ENCODE results near the gene GPR157. TPM values are rescaled to one million over a fixed set of nuclear protein-coding genes. Genes with fewer than 3 reads are reported as not detected.

GPR157 gene
- total RNA-seq, 1 experiment from 2014 or later: 4.7 TPM

DNA sequence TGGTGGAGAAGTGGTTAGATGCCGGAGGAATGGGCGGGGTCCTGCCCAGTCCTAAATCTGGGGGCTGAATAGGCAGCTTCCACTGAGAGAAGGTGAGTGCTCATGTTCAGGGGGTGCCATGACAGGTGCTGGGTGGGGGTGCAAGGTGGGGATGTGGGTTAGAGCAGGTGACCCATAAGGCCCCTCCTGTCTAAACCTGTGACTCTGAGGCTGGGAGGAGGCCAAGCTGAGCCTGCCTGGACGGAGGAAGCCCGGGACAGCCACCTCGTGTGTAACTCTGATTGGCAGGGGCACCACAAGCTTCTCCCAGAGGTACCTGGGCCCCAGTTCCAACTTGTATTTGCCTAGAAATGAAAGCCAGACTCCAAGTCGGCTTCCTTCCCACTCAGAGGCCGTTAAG, 10.7 kb downstream of the GPR157 start:
- no peak for DNase-seq (ENCODE audit: low read depth)

DNA sequence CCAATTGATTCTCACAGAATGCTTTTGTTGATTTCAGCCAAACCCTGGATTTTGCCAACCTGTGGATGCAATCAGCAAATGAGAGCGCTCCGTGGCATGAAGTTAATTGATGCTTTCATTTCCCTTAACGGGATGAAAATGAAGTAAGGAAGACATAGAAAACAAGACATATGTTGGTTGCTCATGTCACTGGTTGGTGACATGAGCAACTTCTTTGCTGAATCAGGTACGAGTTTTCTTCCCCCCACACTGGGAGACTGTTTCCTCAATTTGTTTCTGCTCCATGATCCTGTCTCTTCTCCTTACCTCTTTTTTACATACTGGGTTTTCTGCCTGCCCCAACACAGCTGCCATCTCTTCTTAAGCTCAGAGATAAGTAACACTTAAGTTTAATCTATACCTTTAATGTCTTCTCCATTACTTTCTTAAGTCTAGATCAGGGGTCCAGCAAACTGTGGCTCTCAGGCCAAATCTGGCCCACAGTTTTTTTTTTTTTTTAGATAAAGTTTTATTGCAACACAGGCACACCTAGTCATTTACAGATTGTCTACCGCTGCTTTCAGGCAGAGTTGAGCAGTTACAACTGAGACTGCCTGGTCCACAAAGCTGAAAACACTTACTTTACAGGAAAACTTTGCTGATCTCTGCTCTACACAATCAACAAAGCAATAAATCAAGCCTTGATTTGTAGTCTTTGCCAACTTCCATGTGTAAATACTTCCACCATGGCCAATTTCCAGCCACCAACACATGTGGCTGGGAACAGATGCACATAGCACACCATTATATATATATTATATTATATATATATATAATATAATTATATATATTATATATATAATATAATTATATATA, 13.3 kb downstream of the GPR157 start:
- no peak for DNase-seq (ENCODE audit: low read depth)

DNA sequence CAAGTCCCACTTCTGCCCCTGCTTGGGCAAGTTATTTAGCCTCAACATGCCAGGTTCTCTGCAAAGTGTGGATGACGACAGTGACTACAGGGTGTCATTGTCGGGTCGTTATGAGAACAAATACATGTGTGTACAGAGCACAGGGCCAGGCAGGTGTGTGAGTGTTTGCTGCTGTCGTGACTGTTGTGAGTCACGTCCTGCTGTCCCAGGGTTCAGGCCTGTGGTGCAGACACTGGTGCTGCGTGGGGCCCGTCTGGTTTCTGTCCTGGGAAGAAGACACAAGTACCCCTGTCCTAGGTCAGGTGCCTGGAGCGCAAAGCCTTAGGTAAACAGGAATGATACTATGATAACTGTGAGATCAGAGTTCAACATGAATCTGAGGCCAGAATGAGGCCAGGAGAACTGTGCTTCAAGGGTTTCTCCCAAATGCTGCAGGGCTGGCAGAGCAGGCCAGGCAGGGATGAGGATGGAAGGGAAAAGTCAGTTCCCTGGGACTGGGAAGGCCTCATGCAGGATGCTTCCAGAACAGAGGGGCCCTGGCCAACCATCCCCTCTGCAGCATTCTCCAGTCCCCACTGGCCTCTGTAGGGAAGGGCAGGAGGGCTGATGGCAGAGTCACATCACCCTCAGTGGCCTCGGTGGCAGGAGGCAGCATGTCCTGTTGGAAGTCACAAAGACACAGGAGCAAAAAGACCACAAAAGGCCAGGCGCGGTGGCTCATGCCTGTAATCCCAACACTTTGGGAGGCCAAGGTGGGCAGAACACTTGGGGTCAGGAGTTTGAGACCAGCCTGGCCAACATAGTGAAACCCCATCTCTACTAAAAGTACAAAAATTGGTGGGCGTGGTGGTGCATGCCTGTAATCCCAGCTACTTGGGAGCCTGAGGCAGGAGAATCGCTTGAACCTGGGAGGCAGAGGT, 15.7 kb downstream of the GPR157 start:
- DNase-seq (ENCODE audit: low read depth): no peak

DNA sequence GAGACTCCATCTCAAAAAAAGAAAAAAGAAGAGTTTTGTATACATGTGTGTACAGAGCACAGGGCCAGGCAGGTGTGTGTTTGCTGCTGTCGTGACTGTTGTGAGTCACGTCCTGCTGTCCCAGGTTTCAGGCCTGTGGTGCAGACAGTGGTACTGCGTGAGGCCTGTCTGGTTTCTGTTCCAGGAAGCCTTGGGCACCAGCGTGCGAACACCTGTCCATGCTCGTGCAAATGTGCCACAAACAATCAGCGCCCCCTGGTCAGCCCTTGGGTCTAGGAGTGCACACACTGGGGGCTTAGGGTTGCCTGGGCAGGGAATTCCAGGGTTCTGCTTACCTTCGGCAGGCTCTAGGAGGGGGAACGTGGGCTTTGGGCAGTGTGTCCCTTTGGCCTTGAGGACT, 16.9 kb downstream of the GPR157 start:
- no peak for DNase-seq (ENCODE audit: low read depth)

DNA sequence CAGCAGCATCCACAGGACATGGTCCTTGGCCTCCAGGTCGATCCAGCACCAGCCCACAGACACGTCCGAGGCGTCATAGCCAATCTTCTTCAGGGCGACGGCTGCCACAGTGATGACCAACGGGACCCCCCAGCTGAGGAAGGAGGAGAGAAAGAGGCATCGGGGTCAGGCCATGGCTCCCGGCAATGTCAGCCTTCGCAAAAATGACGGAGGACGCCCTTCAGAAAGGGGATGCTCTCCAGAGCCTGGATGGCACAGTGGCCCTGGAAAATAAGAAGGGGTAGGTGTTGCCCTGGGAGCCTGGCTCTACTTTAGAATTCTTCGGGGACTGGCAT, 17.6 kb downstream of the GPR157 start:
- no peak for DNase-seq (ENCODE audit: low read depth)

DNA sequence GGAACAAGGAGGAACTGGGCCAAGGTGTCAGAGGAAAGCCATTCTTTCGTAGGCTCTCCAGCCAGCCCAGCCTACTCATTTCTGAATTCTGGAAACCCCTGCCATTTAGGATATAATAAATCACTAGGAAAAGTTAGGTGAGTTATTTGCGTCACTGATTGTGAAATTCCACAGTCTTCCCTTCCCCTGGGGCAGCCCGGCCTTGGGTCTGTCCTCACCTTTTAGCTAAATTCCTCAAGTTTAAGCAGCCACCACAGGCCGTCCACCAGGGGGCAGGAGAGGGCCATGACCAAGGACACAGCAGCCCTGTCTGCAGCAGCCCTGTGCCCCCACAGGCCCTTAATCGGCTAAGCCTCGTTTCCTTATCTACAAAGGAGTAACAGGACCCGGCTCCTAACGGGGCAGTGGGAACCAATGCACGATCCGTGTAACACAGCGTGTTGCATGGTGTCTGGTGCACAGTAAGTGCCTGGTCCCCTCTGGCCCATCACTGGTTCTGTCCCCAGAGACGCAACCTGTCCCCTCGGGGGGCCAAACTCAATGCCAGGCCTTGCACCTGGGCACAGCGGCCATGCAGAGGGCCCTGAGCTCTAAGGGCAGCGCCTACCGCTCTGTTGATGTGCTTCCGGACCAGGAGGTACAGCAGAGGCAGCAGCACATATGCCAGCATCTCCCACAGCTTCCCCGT, 18.1 kb downstream of the GPR157 start:
- peak; percentile 81 for DNase-seq (ENCODE audit: low read depth)

DNA sequence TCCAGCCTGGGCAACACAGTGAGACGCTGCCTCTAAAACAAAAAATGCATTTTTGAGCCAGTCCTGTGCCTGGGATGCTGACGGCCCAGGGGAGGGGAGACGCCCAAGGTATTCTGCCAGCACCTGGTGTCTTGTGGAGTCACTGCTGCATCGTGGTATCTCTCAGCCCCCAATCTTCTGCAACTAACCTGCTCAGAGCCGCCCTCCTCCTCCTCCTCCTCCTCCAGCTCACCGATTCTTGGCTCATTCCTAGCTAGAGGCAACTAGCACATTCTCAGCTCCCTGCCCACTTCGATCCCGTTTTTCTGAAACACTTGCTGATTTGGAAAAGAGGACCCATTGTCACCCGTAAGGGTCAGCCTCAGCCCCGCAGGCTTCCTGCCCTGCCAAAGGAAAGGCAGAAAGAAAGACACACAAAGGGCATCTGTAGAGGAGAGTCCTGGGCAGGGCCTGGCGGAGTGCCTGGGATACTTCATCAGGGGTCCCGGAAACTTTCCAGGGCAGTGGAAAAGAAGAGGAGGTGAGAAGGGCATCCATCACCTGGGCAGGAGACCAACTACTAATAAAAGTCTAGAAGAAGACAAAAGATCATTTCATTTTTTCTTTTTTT, 20.7 kb downstream of the GPR157 start:
- no peak for DNase-seq (ENCODE audit: low read depth)

DNA sequence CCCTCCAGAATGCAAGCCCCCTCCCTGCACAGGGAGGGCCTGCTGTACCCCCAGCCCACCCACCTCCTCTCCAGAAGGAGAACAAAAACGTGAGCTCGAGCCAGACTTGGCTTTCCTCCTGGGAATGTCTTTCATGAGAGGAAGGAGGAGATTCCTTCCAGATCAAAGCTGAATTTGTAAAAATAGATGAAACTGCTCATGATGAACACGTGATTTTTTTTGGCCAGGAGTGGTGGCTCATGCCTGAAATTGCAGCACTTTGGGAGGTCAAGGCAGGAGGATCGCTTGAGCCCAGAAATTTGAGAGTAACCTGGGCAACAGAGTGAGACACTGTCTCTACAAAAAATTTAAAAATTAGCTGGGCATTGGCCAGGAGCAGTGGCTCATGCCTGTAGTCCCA, 21.8 kb downstream of the GPR157 start:
- no peak for DNase-seq (ENCODE audit: low read depth)

DNA sequence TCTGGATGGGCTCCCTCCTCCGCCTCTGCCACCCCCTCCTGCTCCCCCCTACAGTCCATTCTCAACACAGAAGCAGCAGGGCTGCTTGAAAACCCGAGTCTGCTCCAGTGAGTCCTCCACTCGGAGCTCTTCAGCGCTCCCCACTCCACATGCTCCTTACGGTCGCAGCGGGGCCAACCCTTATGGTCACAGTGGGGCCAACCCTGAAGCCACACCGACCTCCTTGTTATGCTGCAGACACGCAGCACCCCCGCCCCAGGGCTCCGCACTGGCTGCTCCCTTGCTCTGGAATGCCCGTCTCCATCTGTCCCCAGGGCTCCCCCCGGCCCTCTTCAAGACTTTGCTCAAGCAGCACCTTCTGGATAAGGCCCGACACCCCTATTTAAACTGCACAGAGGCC, 22.6 kb downstream of the GPR157 start:
- no peak for DNase-seq (ENCODE audit: low read depth)

DNA sequence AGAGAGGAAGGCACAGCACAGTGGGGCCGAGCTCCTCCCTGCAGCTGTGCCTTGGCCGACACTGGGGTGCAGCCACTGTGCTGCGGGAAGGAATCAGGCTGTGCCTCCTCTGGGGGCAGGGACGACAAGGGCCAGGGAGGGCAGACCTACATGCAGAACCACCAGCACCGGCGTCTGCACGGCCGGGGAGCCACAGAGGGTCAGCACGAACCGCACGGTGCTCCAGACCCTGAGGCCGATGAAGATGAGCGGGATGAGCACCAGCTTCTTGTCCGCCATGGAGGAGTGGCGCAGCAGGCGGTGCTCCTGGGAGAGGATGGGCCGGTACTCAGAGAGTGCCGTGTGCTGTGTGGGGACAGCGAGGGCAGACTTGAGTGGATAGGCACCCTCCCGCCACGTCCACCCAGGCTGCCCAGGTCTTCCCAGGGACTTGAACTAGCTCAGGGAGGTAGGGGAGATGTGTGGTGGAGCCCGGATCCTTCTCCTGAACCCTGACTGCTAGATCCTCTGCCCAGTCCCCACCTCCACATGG, 23.5 kb downstream of the GPR157 start:
- no peak for DNase-seq (ENCODE audit: low read depth)

DNA sequence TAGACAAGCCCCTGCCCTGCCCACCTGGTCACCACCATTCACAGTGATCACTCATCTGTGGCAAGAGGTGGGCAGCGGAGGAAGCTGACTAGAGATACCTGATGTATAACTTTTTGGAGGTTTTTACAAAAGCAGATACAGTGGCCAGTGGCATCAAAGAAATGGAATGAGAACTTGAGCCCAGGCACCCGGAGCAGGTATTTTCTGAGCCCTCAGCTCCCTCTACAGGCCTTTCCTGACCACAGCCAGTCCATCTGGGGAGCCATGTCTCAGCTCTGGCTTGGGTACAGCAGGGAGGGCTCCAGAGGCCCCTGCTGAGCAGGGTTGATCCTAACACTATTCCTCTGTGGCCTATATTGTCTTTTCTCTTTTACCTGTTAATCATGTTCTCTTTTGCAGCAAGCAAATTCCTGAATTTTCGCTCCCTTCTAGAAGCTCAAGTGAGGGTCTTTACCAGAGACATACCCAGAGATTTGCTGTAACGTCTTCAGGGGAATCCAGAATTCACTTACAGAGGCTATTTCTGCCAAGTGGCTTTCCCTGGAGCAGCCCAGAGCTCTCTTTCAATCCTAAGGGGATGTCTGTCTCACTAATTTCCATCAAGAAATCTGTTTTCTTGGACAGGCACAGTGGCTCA, 27.3 kb downstream of the GPR157 start:
- peak; percentile 72 for DNase-seq (ENCODE audit: low read depth)

DNA sequence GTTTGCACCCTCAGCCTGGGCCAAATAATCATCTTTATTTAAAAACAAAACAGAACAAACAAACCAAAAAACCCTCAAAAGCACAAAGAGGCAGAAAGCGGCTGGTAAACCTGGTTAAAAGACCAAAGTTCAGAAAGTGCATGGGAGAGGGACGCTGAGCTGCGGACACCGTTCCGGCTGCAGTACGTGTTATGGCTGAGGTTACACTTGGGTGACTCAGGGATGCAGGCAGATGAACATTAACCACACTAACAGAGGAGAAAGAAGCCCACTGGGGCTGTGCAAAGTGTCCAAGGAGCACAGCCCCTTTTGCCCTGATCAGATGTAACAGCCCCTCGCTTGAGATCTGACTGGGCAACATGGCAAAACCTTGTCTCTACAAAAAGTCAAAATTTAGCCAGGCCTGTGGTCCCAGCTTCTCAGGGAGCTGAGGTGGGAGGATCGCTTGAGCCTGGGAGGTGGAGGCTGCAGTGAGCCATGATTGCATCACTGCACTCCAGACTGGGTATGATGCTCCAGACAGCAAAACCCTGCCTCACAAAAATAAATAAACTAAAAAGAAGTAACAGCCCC, 28.3 kb downstream of the GPR157 start:
- DNase-seq (ENCODE audit: low read depth): peak; percentile 77

DNA sequence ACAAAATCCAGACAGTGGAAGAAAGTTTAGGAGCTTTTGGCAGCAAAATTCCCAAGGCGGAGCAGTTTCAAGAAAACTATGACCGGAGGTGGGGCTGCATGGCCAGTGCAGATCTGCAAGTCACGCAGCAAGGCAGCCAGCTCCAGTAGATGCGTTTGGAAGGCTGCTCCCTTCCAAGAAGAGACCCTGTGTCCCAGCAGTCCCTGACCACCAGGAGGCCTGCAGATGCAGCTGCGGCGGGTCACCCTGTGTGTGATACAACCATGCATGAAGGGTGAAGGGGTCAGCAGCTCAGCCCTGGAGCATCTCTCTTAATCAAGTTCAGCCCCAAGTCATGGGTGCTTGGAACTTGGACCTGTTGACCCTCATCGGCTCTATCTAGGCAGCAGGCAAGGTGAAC, 29.3 kb downstream of the GPR157 start:
- DNase-seq (ENCODE audit: low read depth): no peak

DNA sequence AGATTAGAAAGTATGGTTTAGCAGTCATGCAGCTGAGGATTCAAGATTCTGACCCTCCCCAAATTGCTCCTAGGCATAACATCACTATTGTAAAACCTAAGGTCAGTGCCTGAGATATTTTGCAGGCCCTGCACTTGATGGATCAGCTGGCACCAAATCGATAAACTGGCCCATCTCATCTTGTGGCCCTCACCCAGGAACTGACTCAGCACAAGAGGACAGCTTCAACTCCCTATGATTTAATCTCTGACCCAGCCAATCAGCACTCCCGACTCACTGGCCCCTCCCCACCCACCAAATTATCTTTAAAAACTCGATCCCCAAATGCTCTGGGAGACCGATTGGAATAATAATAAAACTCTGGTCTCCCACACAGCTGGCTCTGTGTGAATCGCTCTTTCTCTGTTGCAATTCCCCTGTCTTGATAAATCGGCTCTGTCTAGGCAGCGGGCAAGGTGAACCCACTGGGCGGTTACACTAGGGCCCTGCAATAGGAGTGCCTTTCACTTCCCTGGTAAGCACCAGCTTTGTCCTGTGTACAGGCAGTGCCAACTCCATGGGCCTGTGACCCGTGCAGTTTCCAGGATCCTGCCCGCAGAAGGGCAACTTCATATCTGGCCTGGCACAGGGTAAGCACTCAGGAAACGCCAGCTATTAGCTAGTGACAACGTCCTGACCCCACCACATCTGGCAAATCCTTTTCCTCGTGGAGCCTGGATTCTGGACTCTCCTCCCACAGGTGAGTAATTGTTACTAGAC, 30.8 kb downstream of the GPR157 start:
- no peak for DNase-seq (ENCODE audit: low read depth)

DNA sequence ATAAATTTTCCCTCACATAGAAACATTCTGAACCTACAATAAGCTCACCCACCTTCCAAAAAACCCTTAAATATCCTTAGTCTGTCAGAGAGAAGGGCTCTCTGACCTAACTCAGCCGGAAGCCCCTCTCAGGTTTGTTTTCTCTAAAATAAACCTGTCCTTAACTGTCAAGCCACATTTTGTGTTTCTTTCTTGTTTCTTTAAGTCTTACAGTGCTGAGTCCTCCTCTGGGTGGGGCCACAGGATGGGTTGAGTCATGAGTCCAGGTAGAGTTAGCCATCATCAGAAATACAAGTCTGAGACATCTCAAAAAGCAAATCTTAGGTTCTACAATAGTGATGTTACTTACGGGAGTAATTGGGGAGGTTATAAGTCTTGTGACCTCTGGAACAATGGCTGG, 33.1 kb downstream of the GPR157 start:
- DNase-seq (ENCODE audit: low read depth): no peak

DNA sequence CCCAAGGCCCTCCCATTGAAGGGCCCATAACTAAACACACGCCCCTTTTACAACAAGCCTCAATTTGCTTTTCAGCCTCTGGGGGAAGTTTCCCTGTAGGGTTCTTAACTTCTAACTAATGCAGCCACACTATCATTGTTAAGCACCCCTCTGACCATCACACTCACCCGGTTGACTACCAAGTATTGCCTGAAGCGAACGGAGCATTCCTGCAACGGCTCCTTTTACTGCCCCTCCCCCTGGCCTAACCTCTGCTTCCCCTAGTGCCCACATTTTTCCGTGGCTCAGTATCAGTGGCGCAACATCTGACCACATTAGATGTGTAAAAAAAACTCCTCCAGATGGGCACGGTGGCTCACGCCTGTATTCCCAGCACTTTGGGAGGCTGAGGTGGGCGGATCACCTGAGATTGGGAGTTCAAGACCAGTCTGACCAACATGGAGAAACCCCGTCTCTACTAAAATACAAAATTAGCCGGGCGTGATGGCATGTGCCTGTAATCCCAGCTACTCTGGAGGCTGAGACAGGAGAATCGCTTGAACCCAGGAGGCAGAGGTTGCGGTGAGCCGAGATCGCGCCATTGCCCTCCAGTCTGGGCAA, 34.8 kb downstream of the GPR157 start:
- peak; percentile 60 for DNase-seq (ENCODE audit: low read depth)

DNA sequence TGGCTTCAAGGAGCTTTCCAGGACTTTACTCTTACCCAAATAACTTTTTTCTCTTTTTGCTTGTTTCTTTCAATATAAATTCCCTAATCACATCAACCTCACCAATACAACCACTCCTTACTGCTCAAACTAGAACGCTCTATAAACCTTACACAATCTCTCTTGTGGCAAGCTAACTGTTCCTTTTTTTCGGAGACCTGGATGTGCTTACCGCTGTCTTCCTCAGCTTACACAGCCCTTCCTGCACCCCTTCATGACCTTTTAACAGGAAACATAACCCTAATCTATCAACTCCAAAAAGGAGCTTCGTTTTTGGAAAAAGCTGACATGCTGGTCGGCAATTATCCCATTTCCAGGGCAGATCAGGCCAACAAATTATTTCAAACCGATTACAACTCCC, 35.3 kb downstream of the GPR157 start:
- no peak for DNase-seq (ENCODE audit: low read depth)

DNA sequence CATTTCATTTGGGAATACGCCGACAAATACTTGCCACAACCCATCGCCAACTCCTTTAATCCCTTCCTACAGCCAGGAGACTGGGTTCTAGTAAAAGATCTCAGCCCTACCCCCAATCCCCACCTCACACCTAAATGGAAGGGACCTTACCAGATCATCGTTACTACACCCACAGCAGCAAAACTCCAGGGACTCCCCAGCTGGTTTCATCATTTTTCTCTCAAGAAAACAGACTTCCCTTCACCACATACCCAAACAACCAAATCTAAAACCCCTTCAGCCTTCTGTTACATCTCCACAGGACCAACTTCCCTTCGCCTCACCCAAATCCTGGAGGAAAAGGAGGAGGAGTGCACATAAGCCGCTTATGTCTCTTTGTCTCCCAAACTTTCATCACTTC, 35.8 kb downstream of the GPR157 start:
- no peak for DNase-seq (ENCODE audit: low read depth)

DNA sequence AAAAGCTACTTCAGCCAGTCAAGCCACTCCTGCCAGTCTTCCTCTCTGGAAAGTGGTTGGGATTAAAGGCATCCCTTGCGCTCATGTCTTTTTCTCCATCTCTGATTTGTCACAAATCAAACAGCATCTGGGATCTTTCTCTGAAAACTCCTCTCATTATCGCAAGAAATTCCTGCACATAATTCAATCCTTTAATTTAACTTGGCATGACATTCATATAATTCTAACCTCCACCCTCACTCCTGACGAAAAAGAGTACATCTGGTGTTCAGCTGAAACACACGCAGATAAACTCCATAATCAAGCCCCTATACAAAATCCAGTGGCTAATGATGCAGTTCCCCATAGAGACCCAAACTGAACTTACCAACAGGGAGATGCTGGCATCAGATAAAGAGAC, 40.1 kb downstream of the GPR157 start:
- no peak for DNase-seq (ENCODE audit: low read depth)
